Dedifferentiated amniotic fluid mesenchymal stem cell (primary cell): Measurements from ENCODE around the gene PSIP1.
"Not testable (repeated sequence)": the region's sequence is repeated elsewhere in the genome, so short reads cannot be mapped to it uniquely, and the experiment has no call there.

Source experiments
- DNase-seq: peaks from one replicate; pipeline ENCODE4 v3.0.0-alpha.2; 2016; ENCODE audit errors: extremely low spot score

Gene PSIP1

GRCh38 chr9:15433661-15434060 is 77.1 kb downstream of the PSIP1 start:
- DNase-seq, result no peak

GRCh38 chr9:15433191-15433590 is 77.6 kb downstream of the PSIP1 start:
- DNase-seq, result no peak

GRCh38 chr9:15430920-15431844 is 79.6 kb downstream of the PSIP1 start:
- DNase-seq, result no peak

GRCh38 chr9:15427702-15428101 is 83.1 kb downstream of the PSIP1 start:
- DNase-seq, result not testable (repeated sequence)

- DNase-seq, result no peak
Observed at GRCh38 chr9:15426019-15426418, 84.8 kb downstream of the PSIP1 start.

- DNase-seq, result peak; percentile 44
Observed at GRCh38 chr9:15423231-15423985, 87.4 kb downstream of the PSIP1 start.

GRCh38 chr9:15422372-15423230 is 88.2 kb downstream of the PSIP1 start, which contains the start of gene SNAPC3:
SNAPC3 (plus strand) TSS chr9:15422876; CDS start chr9:15422880, 4 bp downstream.
- DNase-seq, result peak; percentile 91

- DNase-seq, result no peak
Observed at GRCh38 chr9:15421990-15422371, 88.8 kb downstream of the PSIP1 start.

GRCh38 chr9:15421532-15421931 is 89.2 kb downstream of the PSIP1 start:
- DNase-seq, result no peak

- DNase-seq, result no peak
Observed at GRCh38 chr9:15420796-15421195, 90.0 kb downstream of the PSIP1 start.

- no peak for DNase-seq
Observed at GRCh38 chr9:15417626-15418025, 93.1 kb downstream of the PSIP1 start.

GRCh38 chr9:15416880-15417279 is 93.9 kb downstream of the PSIP1 start:
- peak; percentile 47 for DNase-seq
